CD14-positive monocyte (primary cell): Measurements from ENCODE around the gene BZW1. TPM values are rescaled to one million over a fixed set of nuclear protein-coding genes. Genes with fewer than 3 reads are reported as not detected.

ENCODE experiments used
- DNase-seq, 3 donors: peaks; one replicate each; pipeline ENCODE4 v3.0.0-alpha.2; 2011 to 2022
- H2AFZ ChIP-seq: 2 replicates; pipeline ENCODE4 v1.6.0; 2012; ENCODE audit warnings: mild to moderate bottlenecking, low read depth, low read length, inconsistent platforms; ENCODE audit not compliant: insufficient read depth, poor library complexity, severe bottlenecking
- H3K27ac ChIP-seq, 2 donors: 1 replicate in 1 of 2; 2 replicates in 1 of 2; pipeline ENCODE4 v1.5.1; 2012 to 2013; ENCODE audit warnings: low read length in 2 of 2, control low read depth in 1 of 2, inconsistent platforms in 1 of 2, low read depth in 1 of 2, mild to moderate bottlenecking in 1 of 2
- H3K27me3 ChIP-seq, 2 donors: one replicate each; pipeline versions ENCODE4 v1.6.0 to v1.6.1; 2011 to 2013; ENCODE audit warnings: low read length in 2 of 2; ENCODE audit not compliant: control insufficient read depth in 2 of 2, insufficient read depth in 2 of 2
- H3K36me3 ChIP-seq, 2 donors: replicated peaks in 1 of 2; 1 replicate in 1 of 2; 2 replicates in 1 of 2; pipeline versions ENCODE4 v1.5.1 to v1.6.1; 2012 to 2013; ENCODE audit warnings: low read length in 2 of 2, control low read depth in 1 of 2, inconsistent platforms in 1 of 2, mild to moderate bottlenecking in 1 of 2; ENCODE audit not compliant: insufficient read depth in 2 of 2, control insufficient read depth in 1 of 2
- H3K4me1 ChIP-seq, 2 donors: 1 replicate in 1 of 2; 2 replicates in 1 of 2; pipeline versions ENCODE4 v1.5.1 to v1.6.1; 2012 to 2013; ENCODE audit warnings: low read length in 2 of 2, control low read depth in 1 of 2, inconsistent platforms in 1 of 2, mild to moderate bottlenecking in 1 of 2, moderate library complexity in 1 of 2; ENCODE audit not compliant: insufficient read depth in 2 of 2, control insufficient read depth in 1 of 2
- H3K4me2 ChIP-seq: replicated peaks from 2 replicates; pipeline ENCODE3; 2012; ENCODE audit warnings: low read length, moderate library complexity, mild to moderate bottlenecking; ENCODE audit not compliant: poor library complexity, severe bottlenecking; ENCODE audit errors: extremely low read depth
- H3K4me3 ChIP-seq, 3 experiments: fragments of 200-600 bp in 1 of 3; sonication (generic) in 1 of 3; replicated peaks in 1 of 3; 1 replicate in 2 of 3; 2 replicates in 1 of 3; pipeline ENCODE4 v1.5.1; 2011 to 2013; ENCODE audit warnings: low read length in 3 of 3, mild to moderate bottlenecking in 3 of 3, control low read depth in 2 of 3, low read depth in 2 of 3, inconsistent platforms in 1 of 3, moderate library complexity in 1 of 3
- H3K79me2 ChIP-seq: 2 replicates; pipeline ENCODE4 v1.6.0; 2012; ENCODE audit warnings: mild to moderate bottlenecking, control low read depth, inconsistent platforms, low read length, moderate library complexity; ENCODE audit not compliant: insufficient read depth
- H3K9ac ChIP-seq: 2 replicates; pipeline ENCODE4 v1.6.0; 2017; ENCODE audit warnings: low read length, mild to moderate bottlenecking; ENCODE audit not compliant: insufficient read depth, poor library complexity, severe bottlenecking
- H3K9me3 ChIP-seq, 2 donors: replicated peaks in 1 of 2; 1 replicate in 1 of 2; 2 replicates in 1 of 2; pipeline versions ENCODE4 v1.5.1 to v1.6.1; 2012 to 2013; ENCODE audit warnings: low read length in 2 of 2, control low read depth in 1 of 2; ENCODE audit not compliant: control insufficient read depth in 1 of 2, insufficient read depth in 1 of 2
- H4K20me1 ChIP-seq: 2 replicates; pipeline ENCODE4 v1.6.0; 2012; ENCODE audit warnings: mild to moderate bottlenecking, low read length, control low read depth, moderate library complexity; ENCODE audit not compliant: insufficient read depth
- H3K27ac Mint-ChIP-seq, 7 donors: one replicate each; pipeline ENCODE4 v1.8.0; 2020; ENCODE audit warnings: mild to moderate bottlenecking in 7 of 7, mixed read lengths in 7 of 7, moderate library complexity in 6 of 7, inconsistent platforms in 2 of 7
- H3K27me3 Mint-ChIP-seq, 3 donors: one replicate each; pipeline ENCODE4 v1.8.0; 2021 to 2022; ENCODE audit warnings: low read depth in 3 of 3, mild to moderate bottlenecking in 3 of 3, mixed read lengths in 3 of 3, moderate library complexity in 3 of 3, inconsistent platforms in 1 of 3
- H3K36me3 Mint-ChIP-seq, 2 donors: one replicate each; pipeline ENCODE4 v1.8.0; 2020; ENCODE audit warnings: mixed read lengths in 2 of 2, inconsistent platforms in 1 of 2, mild to moderate bottlenecking in 1 of 2
- H3K4me1 Mint-ChIP-seq: one replicate; pipeline ENCODE4 v1.8.0; 2020; ENCODE audit warnings: mild to moderate bottlenecking, mixed read lengths
- H3K4me3 Mint-ChIP-seq, 2 donors: one replicate each; pipeline ENCODE4 v1.8.0; 2020; ENCODE audit warnings: mild to moderate bottlenecking in 2 of 2, mixed read lengths in 2 of 2, moderate library complexity in 1 of 2
- H3K9me3 Mint-ChIP-seq, 7 donors: one replicate each; pipeline ENCODE4 v1.8.0; 2020 to 2022; ENCODE audit warnings: mixed read lengths in 7 of 7, mild to moderate bottlenecking in 6 of 7, moderate library complexity in 6 of 7, inconsistent platforms in 2 of 7
- WGBS: methylation state at CpG from one replicate; pipeline ENCODE4 v1.1.5; 2013; ENCODE audit warnings: missing lambda C conversion rate; ENCODE audit not compliant: insufficient coverage; 5-methylcytosine and 5-hydroxymethylcytosine counted together
- intact Hi-C, 2 donors: fragments of 100-400 bp; cut with micrococcal nuclease; formaldehyde crosslinking; loops; one replicate each; pipeline versions ENCODE4 v1.15.0 to v1.15.1; 2023
- polyA plus RNA-seq, 3 donors: library from polyadenylated mRNA; depleted of rRNA in 1 of 3; unstranded in 2 of 3; stranded (reverse) in 1 of 3; fragments of 300-500 nt in 2 of 3; fragments of >200 nt in 1 of 3; fragmentation: Illumina TruSeq in 2 of 3; gene quantifications; 1 replicate in 2 of 3; 2 replicates in 1 of 3; pipeline ENCODE4 v1.2.3, GENCODE V29; 2012 to 2021
- TF ChIP-seq, protein P1 (sequence below): fragments of 200-600 bp; IDR thresholded peaks from one replicate; pipeline ENCODE4 v1.8.0; 2022; ENCODE audit warnings: antibody characterized with exemption, mild to moderate bottlenecking

Gene BZW1
- polyA plus RNA-seq, 3 donors, result 58.0 to 221 (median 202) TPM

- Histone ChIP-seq H3K4me3 (peak overlapping the region in 1 of 3 experiments; percentile 40), H3K9me3 (no peaks in the 10 kb centered on the region), H3K36me3 (no peaks in the 10 kb centered on the region), H3K79me2 (no peaks in the 10 kb centered on the region), H3K4me1 (peaks cover 0 to 25% of the 10 kb centered on the region in 2 donors), H3K9ac (no peak overlapping the region), H3K27ac (peak overlapping the region in 1 of 2 donors; percentile 73), H3K4me2 (peak overlapping the region; percentile 31), H3K27me3 (no peaks in the 10 kb centered on the region), H4K20me1 (no peaks in the 10 kb centered on the region), H2AFZ (peak overlapping the region; percentile 37)
- H3K27ac Mint-ChIP-seq, result no peak overlapping the region
- H3K27me3 Mint-ChIP-seq, result no peaks in the 10 kb centered on the region
- no peak for DNase-seq
- H3K9me3 Mint-ChIP-seq, result peaks cover 0 to 4% (median 2%) of the 10 kb centered on the region in 7 donors
- intact Hi-C loops, result no loop called here
- H3K36me3 Mint-ChIP-seq, result peaks cover 2 to 5% of the 10 kb centered on the region in 2 donors
- WGBS, result no CpG with 5 or more reads among the region's 1 CpG
- peaks cover 2% of the 10 kb centered on the region for H3K4me1 Mint-ChIP-seq
- TF ChIP-seq, protein P1, sequence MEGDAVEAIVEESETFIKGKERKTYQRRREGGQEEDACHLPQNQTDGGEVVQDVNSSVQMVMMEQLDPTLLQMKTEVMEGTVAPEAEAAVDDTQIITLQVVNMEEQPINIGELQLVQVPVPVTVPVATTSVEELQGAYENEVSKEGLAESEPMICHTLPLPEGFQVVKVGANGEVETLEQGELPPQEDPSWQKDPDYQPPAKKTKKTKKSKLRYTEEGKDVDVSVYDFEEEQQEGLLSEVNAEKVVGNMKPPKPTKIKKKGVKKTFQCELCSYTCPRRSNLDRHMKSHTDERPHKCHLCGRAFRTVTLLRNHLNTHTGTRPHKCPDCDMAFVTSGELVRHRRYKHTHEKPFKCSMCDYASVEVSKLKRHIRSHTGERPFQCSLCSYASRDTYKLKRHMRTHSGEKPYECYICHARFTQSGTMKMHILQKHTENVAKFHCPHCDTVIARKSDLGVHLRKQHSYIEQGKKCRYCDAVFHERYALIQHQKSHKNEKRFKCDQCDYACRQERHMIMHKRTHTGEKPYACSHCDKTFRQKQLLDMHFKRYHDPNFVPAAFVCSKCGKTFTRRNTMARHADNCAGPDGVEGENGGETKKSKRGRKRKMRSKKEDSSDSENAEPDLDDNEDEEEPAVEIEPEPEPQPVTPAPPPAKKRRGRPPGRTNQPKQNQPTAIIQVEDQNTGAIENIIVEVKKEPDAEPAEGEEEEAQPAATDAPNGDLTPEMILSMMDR, result no peak
- H3K4me3 Mint-ChIP-seq, result no peak overlapping the region
These were observed 38.6 kb upstream of the BZW1 start for GRCh38 chr2:200773083-200773482.

GRCh38 chr2:200774920-200775319, 36.8 kb upstream of the BZW1 start:
- Histone ChIP-seq H3K79me2 (no peaks in the 10 kb centered on the region), H3K36me3 (no peaks in the 10 kb centered on the region), H3K27ac (no peak overlapping the region), H2AFZ (no peak overlapping the region), H3K4me3 (no peak overlapping the region), H3K9me3 (no peaks in the 10 kb centered on the region), H3K4me2 (no peak overlapping the region), H3K27me3 (no peaks in the 10 kb centered on the region), H3K4me1 (peaks cover 0 to 25% of the 10 kb centered on the region in 2 donors), H3K9ac (no peak overlapping the region), H4K20me1 (no peaks in the 10 kb centered on the region)
- Mint-ChIP-seq H3K9me3 (peaks cover 0 to 4% (median 2%) of the 10 kb centered on the region in 7 donors), H3K27me3 (no peaks in the 10 kb centered on the region), H3K4me3 (no peak overlapping the region), H3K27ac (no peak overlapping the region), H3K36me3 (peaks cover 5% of the 10 kb centered on the region in 2 donors), H3K4me1 (peaks cover 2% of the 10 kb centered on the region)
- TF ChIP-seq, protein P1, result no peak
- no peak for DNase-seq
- no CpG with 5 or more reads among the region's 1 CpG for WGBS
- intact Hi-C loops, result no loop called here
